ENCODE data around the gene DHFR2.
"Not testable (repeated sequence)": the region's sequence is repeated elsewhere in the genome, so short reads cannot be mapped to it uniquely, and the experiment has no call there.

The DHFR2 gene

GRCh38 chr3:94065122-94065521 is 2.4 kb upstream of the DHFR2 start:
- no peak for DNase-seq

- DNase-seq, result no peak
Observed at GRCh38 chr3:94064243-94064860, 1.6 kb upstream of the DHFR2 start.

DNA sequence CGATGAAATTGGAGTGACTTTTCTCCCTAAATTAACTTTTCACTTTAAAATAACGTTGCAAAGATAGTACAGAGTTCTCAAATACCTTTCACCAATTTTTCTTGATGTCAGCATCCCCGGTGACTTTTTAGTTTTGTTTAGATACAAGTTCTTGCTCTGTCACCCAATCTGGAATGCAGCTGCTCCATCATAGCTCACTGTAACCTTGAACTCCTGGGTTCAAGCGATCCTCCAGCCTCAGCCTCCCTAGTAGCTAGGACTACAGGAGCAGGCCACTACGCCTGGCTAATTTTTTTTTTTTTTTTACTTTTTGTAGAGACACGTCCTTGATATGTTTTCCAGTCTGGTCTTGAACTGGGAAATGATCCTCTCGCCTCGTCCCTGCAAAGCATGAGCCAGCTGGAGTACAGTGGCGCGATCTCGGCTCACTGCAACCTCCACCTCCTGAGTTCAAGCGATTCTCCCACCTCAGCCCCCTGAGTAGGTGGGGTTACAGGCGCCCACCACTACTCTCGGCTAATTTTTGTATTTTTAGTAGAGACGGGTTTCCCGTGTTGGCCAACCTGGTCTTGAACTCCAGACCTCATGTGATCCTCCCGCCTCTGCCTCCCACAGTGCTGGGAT is 892 bp upstream of the DHFR2 start:
- DNase-seq, result no peak

DNA sequence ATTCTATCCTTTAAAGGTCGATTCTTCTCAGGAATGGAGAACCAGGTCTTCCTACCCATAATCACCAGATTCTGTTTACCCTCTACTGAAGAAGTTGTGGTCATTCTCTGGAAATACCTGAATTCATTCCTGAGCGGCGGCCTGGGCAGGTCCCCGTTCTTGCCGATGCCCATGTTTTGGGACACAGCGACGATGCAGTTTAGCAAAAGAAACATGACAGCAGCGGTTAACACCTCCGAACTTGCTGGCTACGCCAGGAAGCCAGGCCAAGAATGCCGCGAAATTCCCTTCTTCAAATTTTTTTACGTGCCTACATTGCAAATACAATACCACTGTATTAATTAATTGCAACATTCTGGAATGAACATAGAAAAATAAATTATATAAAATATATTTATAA is 1.4 kb downstream of the DHFR2 start:
- no peak for DNase-seq

- no peak for DNase-seq
Observed at GRCh38 chr3:94050546-94050945, 12.2 kb downstream of the DHFR2 start.

DNA sequence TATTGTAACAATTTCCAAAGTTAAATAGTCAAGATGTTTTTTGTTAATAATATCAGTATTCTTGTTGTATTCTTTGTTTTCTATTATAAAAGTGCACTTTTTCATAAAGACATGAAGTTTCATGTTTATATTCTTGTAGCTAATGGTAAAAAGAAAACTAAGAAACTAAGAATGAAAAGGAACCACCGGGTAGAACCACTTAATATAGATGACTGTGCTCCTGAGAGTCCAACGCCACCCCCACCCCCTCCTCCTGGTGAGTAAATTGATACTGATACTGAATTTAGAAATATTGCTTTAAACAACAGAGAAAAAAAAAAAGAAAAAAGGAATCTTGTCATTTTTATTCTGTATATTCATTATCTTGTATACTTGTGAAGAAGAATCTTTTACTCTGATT is 13.4 kb downstream of the DHFR2 start:
- no peak for DNase-seq

DNA sequence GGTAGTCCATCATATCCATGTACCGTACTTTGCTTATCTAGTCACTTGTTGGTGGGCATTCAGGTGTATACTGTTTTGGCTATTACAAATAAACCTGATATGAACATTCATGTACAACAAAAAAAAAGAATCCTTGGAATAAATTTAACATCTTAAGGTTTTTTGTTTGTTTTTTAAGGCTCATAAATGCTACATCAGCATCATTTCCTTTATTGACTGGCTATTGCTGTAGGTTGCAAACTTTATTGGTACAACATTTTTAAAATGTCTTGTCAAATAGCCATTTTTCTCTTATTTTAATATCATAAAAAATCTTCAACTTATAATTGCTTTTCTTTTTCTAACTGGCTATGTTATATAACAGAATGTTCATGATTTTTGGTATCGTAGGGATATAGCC is 16.2 kb downstream of the DHFR2 start:
- DNase-seq, result no peak

- not testable (repeated sequence) for DNase-seq
Observed at GRCh38 chr3:94044100-94044936, 18.4 kb downstream of the DHFR2 start.

GRCh38 chr3:94043285-94043684 is 19.4 kb downstream of the DHFR2 start:
- no peak for DNase-seq

- DNase-seq, result no peak
Observed at GRCh38 chr3:94036909-94037507, 25.7 kb downstream of the DHFR2 start.

GRCh38 chr3:94028093-94028837 is 34.5 kb downstream of the DHFR2 start, which contains the start of gene STX19:
Gene STX19, minus strand, starts transcription at chr3:94028597. Its CDS starts 13,328 bp downstream, at chr3:94015269.
- DNase-seq, result no peak

DNA sequence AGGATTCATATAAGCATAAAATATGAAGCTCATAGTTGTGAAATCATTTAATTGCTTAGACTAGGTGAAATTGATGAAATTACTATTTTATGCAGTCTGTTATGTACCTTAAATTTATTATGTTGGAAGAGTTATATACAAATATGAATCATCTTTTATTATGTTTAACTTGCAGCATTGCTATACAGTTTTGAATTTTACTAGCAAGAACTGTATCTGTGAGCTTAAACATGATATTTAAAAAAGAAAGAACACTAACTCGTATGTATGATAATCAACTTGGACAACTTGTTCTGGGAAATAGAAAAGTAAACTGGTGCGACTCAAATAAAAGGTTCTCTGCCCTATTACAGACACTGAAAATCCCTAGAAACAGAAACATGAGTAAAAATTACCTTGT is 36.1 kb downstream of the DHFR2 start:
- DNase-seq, result no peak

DNA sequence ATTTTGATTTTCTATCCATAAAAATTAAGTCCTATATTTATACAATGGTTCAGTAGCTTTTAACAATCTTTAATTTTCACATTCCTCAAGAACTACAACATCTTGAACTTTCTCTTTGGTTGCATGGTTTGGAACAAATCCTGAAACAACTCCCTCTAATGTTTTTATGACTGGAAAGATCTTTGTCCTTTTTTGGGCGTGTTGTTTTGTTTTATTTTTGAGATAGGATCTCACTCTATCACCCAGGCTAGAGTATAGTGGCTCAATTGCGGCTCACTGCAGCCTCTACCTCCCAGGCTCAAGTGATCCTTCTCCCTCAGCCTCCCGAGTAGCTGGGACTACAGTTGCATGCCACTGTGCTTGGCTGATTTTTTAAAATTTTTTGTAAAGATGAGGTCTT is 38.3 kb downstream of the DHFR2 start:
- DNase-seq, result no peak

GRCh38 chr3:94020293-94020692 is 42.4 kb downstream of the DHFR2 start:
- DNase-seq, result no peak

- DNase-seq, result no peak
Observed at GRCh38 chr3:94019659-94020058, 43.1 kb downstream of the DHFR2 start.

DNA sequence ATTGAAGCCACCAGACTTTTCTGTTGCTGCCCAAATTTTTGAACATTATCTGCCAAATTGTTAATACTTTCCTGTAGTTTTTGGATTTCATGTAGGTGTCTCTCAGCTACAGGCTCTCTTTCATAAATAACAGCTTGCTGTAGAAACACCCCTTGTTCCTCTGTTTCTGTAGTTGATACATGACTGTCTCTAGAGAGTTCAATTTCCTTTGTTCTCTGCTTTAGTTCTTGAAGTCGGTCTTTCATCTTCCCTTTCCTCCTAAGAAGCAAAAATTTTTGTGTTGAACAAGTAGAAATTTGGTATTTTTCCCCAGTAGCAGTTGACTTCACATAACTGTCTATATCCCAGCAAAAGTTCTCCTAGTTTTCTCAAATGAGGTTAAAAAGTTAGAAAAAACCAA is 47.7 kb downstream of the DHFR2 start:
- no peak for DNase-seq

DNA sequence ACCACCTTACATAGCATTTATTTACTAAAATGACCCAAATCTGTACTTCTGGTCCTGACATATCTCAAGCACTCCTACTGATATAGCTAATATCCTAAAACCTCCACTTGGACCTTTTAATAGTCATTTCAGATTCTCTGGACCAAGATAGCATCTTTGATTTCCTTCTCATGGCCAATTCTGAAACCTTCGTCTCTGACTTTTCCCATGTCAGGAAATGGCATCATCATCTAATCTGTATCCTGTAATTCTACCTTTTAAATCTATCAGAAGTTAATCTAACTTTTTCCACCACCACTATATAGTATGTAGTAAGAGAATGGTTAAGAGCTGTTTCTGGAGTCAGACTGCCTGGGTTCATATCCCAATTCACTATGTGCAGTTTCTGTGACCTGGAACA is 50.5 kb downstream of the DHFR2 start:
- no peak for DNase-seq

DNA sequence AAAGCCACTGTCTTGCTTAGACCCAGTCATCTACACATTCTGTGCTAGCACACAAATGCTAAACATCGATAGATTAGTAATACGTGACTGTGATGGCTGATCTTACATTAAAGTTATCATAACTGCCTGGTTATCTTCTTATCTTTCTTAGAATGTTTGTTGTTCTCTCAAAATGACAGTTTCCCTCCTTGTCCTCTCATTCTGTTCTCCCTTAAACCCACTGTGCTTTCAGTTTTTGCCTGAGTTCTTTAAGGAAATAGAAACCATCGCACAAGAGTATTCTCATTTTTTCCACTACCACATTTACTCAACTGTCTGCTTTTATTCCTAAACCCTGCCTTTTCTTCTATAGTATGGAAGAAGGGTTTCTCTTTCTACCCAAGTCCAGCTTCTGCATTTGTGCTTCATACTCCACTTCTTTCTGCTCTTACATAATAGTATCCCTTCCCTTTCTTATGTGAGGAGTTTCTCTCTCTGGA is 51.4 kb downstream of the DHFR2 start:
- peak; percentile 7 for DNase-seq

DNA sequence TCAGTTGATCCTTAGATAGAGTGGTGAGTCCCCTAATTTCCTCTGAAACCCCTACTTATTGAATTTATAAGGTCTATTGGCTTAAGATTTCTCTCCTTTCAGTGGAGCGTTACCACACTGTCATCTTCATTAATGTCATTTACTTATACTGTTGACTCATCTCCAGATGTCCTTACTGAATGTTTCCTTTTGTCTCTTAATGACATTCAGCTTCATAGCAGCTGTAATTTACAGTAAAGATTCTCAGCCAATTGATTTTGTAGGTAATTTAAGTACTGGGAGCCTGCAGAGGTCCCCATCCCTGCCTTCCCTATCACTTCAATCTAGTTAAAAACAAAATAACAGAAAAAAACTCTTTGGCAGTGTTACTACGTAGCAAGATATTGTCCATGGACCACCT is 53.1 kb downstream of the DHFR2 start:
- no peak for DNase-seq

- no peak for DNase-seq
Observed at GRCh38 chr3:94008253-94008652, 54.5 kb downstream of the DHFR2 start.
